Effector CD8-positive, alpha-beta T cell (primary cell): ENCODE data around the gene RAD50.
"Not testable (repeated sequence)": the region's sequence is repeated elsewhere in the genome, so short reads cannot be mapped to it uniquely, and the experiment has no call there.

Experiments
- DNase-seq: peaks from one replicate; lab custom pipeline; 2025; lab: John Stamatoyannopoulos, UW
- total RNA-seq, 4 experiments: gene quantifications; one replicate each; lab custom pipeline; 2026; lab: John Stamatoyannopoulos, UW

Gene RAD50
- total RNA-seq = 5.4 to 10.3 (median 6.0) reads per million in 4 experiments

DNA sequence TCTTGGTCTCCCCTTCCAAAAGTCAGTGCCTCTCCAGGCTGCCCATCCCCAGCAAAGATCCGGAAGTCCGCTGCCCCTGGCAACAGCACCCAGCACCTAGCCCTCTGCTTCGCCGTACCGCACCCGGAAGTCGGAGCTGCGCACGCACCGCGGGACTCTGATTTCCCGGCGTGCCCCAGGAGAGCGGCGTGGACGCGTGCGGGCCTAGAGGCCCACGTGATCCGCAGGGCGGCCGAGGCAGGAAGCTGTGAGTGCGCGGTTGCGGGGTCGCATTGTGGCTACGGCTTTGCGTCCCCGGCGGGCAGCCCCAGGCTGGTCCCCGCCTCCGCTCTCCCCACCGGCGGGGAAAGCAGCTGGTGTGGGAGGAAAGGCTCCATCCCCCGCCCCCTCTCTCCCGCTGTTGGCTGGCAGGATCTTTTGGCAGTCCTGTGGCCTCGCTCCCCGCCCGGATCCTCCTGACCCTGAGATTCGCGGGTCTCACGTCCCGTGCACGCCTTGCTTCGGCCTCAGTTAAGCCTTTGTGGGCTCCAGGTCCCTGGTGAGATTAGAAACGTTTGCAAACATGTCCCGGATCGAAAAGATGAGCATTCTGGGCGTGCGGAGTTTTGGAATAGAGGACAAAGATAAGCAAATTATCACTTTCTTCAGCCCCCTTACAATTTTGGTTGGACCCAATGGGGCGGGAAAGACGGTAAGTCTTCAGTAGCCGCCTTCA is at the start of gene RAD50:
TSS of gene RAD50 (plus strand) at position 215 of the 715 bp plus-strand sequence. CDS start at position 563, 348 bp downstream.
- DNase-seq = peak; percentile 85

DNA sequence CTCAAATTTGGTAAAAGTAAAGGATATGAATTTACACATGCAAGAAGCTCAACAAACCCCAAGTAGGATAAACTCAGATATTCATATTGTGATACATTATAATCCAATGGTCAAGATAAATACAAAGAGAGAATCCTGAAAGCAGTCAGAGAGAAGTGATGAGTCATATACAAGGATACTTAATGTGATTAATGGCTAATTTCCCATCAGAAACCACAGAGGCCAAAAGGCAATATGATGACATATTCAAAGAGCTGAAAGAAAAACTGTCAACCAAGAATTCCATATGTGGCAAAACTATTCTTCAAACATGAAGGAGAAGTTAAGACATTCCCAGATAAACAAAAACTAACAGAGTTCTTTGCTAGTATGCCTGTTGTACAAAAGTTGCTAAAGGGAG is 46.7 kb upstream of the RAD50 start:
- DNase-seq = no peak

- not testable (repeated sequence) for DNase-seq
Observed at GRCh38 chr5:132513618-132514336, 43.0 kb upstream of the RAD50 start.

GRCh38 chr5:132522067-132522466 is 34.7 kb upstream of the RAD50 start:
- DNase-seq = not testable (repeated sequence)

GRCh38 chr5:132524877-132525276 is 31.9 kb upstream of the RAD50 start:
- DNase-seq = not testable (repeated sequence)

DNA sequence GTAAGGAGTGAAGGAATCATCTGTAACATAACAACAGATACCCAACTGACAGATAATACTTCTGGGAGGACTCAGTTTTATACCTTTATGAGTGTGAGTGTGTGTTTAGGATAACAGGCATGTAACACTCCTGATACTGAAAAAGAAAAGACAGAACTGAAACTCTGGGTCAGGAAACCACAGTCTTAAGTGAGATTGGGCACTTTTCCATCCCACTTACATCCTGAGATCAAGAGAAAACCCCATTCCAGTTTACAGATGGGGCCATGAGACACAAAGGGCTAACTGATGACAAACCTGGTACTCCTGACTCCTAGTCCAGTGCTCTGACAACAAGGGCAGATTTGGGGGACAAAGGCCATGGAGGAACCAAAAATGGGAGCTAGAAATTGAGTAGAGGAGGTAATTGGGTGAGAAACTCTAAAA is 31.5 kb upstream of the RAD50 start:
- DNase-seq = no peak

GRCh38 chr5:132526290-132526973 is 30.3 kb upstream of the RAD50 start:
- no peak for DNase-seq

GRCh38 chr5:132526974-132527564 is 29.7 kb upstream of the RAD50 start:
- DNase-seq = no peak

DNA sequence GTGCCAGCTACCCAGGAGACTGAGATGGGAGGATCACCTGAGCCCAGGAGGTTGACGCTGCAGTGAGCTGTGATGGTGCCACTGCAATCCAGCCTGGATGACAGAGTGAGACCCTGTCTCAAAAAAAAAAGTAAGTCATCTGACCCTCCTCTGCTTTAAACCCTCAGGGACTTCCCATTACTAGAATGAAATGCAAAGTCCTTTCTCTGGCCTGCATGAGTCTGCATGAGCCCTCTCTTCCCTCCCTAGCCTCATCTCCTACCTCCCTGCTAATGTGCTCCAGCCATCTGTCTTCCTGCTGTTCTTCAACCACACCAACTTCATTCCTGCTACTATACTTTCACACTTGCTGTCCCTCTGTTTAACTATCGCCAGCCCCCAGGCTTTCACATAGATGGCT is 28.8 kb upstream of the RAD50 start:
- DNase-seq = no peak

DNA sequence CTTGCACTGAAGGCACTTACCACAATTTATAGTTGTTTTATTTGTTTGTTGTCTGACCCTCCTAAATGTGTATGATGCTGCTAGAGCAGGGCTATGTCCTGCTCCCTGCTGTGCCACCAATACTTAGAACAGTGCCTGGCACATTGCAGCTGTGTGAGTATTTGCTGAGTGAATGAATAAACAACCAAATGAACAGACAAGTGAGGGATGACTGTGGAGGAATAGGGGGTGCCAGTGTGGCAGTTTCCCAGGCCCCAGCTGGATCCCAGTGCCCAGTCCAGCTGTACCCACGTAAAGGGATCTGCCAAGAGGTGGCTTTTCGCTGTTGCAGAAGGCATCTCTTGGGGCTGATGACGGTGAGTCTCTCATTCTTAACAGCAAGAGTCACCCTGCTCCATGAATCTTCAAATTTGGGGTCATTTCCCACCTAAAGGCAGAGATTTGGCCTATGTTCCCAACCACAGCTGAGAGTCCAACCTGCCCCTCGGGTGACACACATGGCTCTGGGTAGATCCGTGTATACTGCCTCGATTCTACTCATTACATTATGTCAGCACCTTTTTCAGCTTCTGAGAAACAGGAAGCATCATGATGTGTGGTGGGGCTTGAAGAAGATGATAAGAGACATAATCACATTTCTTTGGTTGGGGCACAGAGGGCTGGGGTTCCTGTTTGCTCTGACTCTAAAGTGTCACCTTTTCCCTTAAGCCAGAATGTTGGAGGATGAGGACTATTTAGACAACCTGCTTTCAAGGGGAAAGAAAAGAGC is 27.7 kb upstream of the RAD50 start:
- no peak for DNase-seq

GRCh38 chr5:132530946-132531345 is 25.8 kb upstream of the RAD50 start:
- no peak for DNase-seq

GRCh38 chr5:132539716-132540115 is 17.1 kb upstream of the RAD50 start:
- DNase-seq = no peak

DNA sequence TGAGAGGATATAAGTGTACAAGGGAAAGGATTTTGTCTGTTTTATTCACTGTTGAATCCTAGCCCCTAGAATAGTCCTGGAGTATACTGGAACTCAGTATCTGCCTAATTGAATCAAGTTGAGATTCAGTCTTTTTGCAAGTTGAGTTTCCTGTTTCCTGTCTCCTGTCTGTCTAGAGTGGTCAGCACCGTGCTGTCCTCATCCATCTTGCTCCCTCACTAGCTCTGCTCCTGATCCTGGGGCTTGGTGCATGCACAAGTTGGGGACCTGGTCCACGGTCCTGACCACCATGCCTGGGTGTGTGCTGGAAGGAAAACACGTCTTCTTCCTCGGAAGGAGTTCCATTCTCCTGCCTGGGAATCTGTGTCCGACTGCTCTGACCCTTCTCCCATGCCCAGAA is 16.6 kb upstream of the RAD50 start:
- no peak for DNase-seq

- DNase-seq = no peak
Observed at GRCh38 chr5:132540764-132541163, 16.0 kb upstream of the RAD50 start.

GRCh38 chr5:132543472-132544201 is 13.1 kb upstream of the RAD50 start, which contains the start of gene IL5:
Gene IL5 (minus strand): TSS chr5:132543522. CDS start chr5:132543478, 44 bp downstream.
- DNase-seq = no peak

DNA sequence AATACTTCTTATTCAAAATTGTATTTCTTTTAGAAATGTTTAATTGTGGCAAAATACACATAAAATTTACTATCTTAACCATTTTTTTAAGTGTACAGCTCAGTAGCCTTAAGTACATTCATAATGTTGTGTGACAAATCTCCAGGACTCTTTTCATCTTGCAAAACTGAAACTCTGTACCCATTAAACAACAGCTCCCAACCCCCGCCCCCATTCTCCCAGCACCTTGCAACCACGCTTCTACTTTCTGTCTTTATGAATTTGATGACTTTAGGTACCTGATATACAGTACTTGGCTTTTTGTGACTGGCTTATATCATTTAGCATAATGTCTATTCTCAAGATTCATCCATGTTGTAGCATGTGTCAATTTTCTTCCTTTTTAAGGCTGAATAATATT is 10.7 kb upstream of the RAD50 start:
- DNase-seq = no peak

DNA sequence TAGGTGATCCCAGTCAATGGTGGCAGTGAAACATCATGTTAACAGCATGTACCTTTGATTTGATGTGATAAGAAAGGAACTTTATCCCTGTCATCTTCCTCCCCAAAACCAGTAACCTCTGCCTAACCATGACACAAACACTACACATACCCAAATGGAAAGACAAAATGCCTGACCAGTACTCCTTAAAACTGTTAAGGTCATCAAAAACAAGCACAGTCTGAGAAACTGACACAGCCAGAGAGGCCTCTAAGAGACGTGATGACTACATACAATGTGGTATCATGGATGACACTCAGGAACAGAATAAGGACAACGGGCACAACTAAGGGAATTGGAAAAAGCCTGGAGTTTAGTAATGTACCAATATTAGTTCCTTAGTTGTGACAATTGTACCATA is 9.5 kb upstream of the RAD50 start:
- no peak for DNase-seq

DNA sequence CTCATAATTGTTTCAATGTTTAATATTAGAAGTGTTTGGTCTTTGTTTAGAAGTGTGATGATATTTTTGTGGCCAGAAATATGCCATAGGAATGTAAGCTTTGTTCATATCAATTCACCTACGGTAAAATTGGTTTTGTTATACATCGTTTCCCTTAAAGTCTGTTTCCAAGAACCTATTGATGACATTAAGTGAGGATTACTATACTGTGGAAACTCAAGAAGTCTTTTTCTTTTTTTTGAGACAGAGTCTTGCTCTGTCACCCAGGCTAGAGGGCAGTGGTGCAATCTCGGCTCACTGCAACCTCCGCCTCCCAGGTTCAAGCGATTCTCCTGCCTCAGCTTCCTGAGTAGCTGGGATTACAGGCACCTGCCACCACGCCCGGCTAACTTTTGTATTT is 7.9 kb upstream of the RAD50 start:
- not testable (repeated sequence) for DNase-seq

GRCh38 chr5:132549576-132549975 is 7.2 kb upstream of the RAD50 start:
- DNase-seq = no peak

- no peak for DNase-seq
Observed at GRCh38 chr5:132556153-132556762, 519 bp upstream of the RAD50 start.
